GM18511 (cell line): Measurements from ENCODE around the gene KRTAP5-9.
"Not testable (repeated sequence)": the region's sequence is repeated elsewhere in the genome, so short reads cannot be mapped to it uniquely, and the experiment has no call there.

ENCODE experiments used
- ATAC-seq: cut with Tn5 transposase; IDR thresholded peaks from one replicate; pipeline ENCODE4 v1.9.1; 2021; ENCODE audit warnings: mild to moderate bottlenecking, moderate library complexity; ENCODE audit not compliant: unreplicated experiment

Gene KRTAP5-9

GRCh38 chr11:71548120-71548519, at the start of gene KRTAP5-9:
Gene KRTAP5-9, plus strand, starts transcription at chr11:71548420. Its CDS starts 238 bp downstream, at chr11:71548658.
- no peak for ATAC-seq

- ATAC-seq, result no peak
Measured at GRCh38 chr11:71499125-71499524, 49.1 kb upstream of the KRTAP5-9 start.

GRCh38 chr11:71499546-71499945, 48.7 kb upstream of the KRTAP5-9 start:
- no peak for ATAC-seq

- no peak for ATAC-seq
Measured at GRCh38 chr11:71500601-71501021, 47.6 kb upstream of the KRTAP5-9 start.

- no peak for ATAC-seq
Measured at GRCh38 chr11:71501071-71501985, 46.9 kb upstream of the KRTAP5-9 start.

- ATAC-seq, result no peak
Measured at GRCh38 chr11:71502026-71502425, 46.2 kb upstream of the KRTAP5-9 start.

- no peak for ATAC-seq
Measured at GRCh38 chr11:71502871-71503435, 45.3 kb upstream of the KRTAP5-9 start.

- ATAC-seq, result no peak
Measured at GRCh38 chr11:71504531-71504930, 43.7 kb upstream of the KRTAP5-9 start.

GRCh38 chr11:71505001-71505400, 43.2 kb upstream of the KRTAP5-9 start:
- ATAC-seq, result no peak

- no peak for ATAC-seq
Measured at GRCh38 chr11:71505781-71506180, 42.4 kb upstream of the KRTAP5-9 start.

GRCh38 chr11:71507102-71507501, 41.1 kb upstream of the KRTAP5-9 start:
- ATAC-seq, result no peak

- no peak for ATAC-seq
Measured at GRCh38 chr11:71518506-71519471, 29.4 kb upstream of the KRTAP5-9 start.

- ATAC-seq, result no peak
Measured at GRCh38 chr11:71519546-71519945, 28.7 kb upstream of the KRTAP5-9 start.

- ATAC-seq, result no peak
Measured at GRCh38 chr11:71525188-71525937, 22.9 kb upstream of the KRTAP5-9 start.

- ATAC-seq, result no peak
Measured at GRCh38 chr11:71525938-71526495, 22.2 kb upstream of the KRTAP5-9 start.

GRCh38 chr11:71526796-71527575, 21.2 kb upstream of the KRTAP5-9 start, which contains the start of gene KRTAP5-7:
Gene KRTAP5-7, plus strand, starts transcription at chr11:71527267. Its CDS starts 34 bp downstream, at chr11:71527301.
- not testable (repeated sequence) for ATAC-seq

GRCh38 chr11:71527576-71528210, 20.5 kb upstream of the KRTAP5-9 start:
- no peak for ATAC-seq

- no peak for ATAC-seq
Measured at GRCh38 chr11:71530602-71531001, 17.6 kb upstream of the KRTAP5-9 start.
